ENCODE data around the gene NANOS3.

NANOS3 gene

DNA sequence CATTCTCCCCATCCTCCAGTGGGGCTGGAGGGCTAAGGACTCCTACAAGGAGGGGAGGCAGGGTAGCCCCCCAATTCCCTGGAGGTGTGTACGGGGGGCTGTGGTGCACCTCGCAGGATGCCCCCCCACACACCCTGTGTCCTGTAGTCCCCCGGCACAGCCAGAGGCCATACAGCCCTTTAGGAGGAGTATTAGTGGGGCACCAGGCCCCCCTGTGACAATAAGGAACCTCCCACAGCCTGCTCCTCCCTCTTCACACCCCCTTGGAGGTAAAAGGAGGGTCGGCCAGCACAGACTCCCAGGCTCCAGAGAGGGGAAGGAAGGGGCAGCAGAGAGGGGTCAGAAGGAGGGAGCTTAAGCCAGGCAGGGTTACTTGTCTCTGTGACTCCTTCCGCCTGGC, at the start of gene NANOS3:
TSS of gene NANOS3 (plus strand) at position 301 of the 400 bp plus-strand sequence. CDS start 115 bp downstream, outside the sequence.
- no peak for DNase-seq (ENCODE audit: low read depth in 2 of 2, low spot score in 1 of 2)

DNA sequence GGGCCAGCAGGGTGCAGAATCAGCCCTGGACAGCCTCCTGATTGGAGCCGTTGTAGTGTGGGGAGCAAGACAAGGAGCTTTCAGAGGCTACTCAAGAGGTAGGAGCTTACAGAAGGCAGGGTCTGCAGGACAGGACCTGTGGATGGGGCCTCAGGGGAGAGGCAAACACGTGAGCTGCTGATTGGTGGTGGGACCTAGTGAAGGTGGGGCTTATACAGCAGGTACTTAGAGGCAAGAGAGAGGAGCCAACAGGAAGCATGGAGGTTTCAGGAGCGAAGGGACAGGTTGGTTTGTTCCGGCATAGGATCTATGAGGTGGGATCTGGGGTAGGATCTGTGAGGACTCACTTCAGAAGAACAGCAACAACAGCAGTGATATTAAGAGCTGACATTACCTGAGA, 49.3 kb upstream of the NANOS3 start:
- DNase-seq (ENCODE audit: low read depth in 2 of 2, low spot score in 1 of 2): no peak

DNA sequence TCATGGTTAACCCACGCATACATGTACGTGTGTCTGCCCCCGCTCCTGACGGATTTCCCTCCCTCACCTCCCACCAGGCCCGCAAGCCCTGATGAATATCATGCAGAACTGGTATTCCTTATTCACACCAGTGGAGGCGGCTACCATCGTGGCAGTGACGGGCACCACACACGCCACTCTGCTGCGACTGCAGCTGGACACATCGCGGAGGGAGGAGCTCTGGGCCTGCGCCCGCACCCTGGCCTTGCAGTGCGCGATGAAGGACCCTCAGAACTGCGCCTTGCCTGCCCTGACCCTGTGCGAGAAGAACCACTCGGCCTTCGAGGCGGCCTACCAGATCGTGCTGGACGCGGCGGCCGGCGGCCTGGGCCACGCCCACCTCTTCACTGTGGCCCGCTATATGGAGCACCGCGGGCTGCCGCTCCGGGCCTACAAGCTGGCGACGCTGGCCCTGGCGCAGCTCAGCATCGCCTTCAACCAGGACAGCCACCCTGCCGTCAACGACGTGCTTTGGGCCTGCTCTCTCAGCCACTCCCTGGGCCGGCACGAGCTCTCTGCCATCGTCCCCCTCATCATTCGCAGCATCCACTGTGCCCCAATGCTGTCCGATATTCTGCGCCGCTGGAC, 46.7 kb upstream of the NANOS3 start:
- no peak for DNase-seq (ENCODE audit: low read depth in 2 of 2, low spot score in 1 of 2)

DNA sequence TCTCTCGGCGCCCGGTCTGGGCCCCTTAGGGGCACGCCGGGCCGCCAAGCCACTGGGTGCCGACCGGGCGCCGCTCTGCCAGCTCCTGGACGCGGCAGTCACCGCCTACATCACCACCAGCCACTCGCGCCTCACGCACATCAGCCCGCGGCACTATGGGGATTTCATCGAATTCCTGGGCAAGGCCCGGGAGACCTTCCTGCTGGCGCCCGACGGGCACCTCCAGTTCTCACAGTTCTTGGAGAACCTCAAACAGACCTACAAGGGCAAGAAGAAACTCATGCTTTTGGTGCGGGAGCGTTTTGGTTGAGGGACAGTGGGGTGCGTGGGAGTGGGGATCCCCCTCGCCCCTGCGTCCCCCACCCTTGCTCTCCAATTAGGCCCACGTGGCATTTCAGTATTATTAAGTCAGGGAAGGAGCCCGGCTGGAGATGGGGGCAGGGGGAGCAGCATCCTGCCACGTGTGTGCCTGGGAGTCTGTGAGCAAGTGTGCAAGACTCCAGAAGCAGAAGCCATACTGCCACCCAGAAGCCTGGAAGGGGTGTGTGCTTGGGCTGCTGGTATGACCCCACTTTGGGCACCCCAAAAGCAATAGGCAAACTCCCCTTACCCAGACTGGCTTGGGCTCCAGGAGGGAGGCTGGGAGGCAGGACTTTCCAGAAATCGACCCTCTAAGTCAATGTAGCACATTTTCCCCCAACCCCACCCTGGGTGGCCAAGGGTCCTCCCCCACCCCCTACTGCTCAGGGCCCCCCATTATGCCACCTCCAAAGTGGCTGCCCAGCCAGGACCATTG, 46.0 kb upstream of the NANOS3 start:
- DNase-seq (ENCODE audit: low read depth in 2 of 2, low spot score in 1 of 2): no peak

DNA sequence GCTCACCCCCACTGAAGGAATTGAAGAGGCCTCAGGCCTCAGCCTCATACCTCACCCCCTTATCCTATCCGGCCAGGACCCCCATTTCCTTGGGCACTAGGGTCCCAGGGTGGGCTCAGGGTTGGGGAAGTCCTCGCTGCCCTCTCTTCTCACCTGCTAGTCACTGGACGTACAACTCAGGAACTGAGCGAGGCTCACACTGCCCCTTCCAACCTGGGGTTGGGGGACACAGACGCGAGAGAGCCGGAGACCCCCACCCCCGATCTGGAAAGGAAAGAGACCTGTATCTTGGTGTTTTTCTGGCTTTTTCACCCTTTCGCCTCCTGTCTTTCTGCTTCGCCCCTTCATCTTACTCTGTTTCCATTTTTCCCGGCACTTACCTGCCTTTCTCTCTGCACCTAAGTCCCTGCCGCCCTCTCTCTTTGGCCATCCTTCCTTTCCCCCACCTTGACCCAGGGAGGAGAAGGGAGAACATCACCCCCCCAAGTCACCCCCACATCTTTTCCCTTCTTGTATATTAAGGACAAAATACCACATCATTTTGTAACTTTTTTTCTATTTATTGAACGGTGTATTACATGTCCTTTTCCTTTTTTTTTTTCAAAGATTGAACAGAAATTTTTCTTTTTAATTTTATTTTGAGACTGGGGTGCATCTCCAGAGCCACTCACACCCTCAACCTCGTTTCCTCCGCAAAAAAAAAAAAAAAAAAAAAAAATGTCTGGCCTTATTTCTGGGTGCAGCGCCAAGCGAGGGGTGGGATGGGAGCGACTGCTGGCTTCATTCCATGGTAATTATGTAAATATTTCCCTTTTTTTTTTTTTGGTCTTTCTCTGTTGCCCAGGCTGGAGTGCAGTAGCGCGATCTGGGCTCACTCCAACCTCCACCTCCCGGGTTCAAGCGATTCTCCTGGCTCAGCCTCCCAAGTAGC, 45.1 kb upstream of the NANOS3 start:
- DNase-seq (ENCODE audit: low read depth in 2 of 2, low spot score in 1 of 2): no peak

DNA sequence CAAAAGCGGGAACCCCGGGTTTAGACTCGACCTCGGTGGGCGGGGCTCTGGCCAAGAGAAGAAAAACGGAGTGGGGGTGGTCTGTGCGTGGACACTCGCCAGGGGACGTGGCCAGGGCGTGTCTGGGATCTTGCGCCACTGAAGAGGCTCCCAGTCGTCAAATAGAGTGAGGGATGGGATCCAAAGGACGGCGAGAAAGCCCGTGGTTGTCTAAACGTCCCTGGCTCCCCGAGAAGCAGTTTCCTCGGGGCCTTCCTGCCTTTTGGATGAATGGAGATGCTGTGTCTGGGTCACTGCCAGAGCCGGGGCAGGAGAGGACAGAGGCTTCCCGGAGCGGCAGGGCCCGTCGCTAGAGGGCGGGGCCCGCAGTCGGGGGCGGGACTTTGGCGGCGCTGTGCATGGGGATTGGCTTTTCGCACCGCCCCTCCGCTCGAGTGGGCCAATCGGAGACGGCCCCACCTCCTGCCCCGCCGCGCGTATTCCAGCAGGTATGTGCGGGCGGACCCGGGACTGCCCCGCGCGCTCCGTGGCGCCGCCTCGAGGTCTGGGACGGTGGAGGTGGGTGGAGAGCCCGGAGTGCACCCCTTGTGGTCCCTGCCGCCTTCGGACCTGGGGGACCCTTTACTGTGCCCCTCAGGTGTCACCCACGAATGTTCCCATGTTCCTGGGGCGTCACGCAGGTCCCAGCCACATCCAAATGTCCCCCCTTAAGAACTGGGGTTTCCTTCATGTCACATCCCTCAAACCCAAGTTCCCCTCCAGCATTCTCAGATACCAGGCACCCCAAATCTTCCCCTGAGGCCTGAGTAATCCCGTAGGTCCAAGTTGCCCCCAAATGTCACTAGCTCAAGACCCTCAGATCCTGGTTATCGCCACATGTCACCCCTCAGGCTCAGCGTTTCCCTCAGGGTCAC, 43.3 kb upstream of the NANOS3 start:
- DNase-seq (ENCODE audit: low read depth in 2 of 2, low spot score in 1 of 2): peak; percentile 76 to 83

DNA sequence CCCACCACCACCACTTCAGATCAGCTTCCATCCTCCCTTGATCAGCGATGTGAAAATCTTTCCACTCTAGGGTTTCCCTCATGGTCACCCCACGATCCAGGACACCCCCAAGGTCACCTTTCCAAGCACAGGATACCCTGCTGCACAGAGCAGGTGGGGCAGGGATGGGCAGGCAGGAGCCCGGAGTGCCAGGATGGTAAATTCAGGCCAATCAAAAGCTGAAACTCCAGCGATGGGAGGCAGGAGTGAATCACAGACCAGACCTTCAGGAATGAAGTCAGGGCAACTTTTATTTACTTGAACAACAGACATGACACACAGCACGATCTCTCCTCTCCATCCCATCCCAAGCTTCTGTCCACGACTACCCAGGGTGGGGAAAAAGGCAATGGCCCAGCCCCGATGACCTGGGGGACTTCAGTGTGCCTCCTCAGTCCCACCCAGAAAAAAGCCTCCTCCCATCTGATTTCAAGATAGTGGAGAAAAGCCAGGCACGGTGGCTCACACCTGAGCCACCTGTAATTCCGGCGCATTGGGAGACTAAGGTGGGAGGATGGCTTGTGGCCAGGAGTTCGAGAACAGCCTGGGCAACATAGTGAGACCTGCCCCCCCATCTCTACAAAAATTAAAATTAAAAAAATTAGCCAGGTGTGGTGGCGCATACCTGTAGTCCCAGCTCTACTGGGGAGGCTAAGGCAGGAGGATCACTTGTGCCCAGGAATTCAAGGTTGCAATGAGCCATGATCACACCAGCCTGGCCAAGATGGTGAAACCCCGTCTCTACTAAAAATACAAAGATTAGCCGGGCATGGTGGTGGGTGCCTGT, 42.5 kb upstream of the NANOS3 start:
- DNase-seq (ENCODE audit: low read depth in 2 of 2, low spot score in 1 of 2): no peak

DNA sequence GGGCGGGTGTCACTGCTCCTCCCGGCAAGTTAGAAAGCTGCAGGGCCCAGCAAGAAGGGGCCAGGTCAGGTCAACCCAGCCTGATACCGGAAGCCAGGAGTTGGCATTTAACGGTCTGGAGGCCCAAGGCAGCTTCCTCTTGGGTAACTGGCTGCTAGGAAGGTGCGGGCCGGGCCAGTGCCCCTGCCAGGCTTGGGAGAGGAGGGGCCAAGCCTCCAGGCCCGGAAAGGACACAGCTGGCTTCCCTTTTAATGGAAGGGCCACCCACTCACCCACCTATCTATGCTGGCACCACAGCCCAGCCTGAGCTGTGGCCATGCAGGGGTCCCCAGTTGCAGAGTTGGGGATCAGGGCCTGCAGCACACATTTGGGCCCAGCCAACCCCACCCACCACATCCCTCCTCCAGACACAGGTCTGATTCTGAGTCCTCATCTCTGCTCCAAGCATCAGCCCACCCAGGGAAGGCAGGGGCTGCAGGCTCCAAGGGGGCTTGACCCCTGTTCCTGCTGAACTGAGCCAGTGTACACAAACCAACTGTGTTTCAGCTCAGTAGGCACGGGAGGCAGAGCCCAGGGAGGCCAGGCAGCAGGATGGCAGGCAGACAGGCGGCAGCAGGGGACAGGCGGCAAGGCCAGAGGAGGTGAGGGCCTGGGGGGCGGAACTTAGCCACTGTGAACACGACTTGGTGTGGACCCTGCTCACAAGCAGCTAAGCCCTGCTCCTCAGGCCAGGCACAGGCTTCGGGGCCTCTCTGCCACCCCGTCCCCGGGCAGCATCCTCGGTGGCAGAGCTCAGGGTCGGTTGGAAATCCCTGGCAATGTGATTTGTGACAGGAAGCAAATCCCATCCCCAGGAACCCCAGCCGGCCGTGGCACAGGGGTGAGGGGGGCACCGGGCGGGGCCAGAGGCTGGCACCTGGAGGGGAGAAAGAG, 40.9 kb upstream of the NANOS3 start:
- no peak for DNase-seq (ENCODE audit: low read depth in 2 of 2, low spot score in 1 of 2)

DNA sequence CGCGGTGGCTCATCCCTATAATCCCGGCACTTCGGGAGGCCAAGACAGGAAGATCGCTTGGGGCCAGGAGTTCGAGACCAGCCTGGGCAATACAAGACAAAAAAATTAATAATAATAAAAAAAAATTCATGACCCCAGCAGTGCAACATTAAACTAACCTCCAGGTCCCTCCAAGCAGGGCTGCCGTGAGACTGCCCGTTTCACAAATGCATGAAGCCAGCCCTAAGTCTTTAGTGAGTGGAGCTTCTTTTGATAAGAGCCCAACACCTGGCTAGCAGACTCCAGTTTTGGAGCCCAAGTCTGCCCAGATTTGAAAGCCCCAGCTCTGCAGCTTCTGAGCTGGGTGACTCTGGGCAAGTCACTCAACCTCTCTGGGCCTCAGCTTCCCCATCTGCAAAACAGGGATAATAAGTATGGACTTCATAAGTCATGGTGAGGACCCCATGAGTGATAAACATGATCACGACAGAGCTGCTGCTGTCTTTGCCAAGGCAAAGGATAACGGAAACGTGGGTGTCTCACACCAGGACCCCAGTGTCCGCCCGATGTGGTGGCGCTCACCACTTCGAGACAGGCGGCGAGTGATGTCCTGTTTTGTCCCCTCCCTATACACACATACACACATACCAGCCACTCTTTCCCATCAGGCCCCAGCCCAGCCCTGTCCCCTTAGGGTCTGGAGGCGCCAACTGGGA, 38.4 kb upstream of the NANOS3 start:
- no peak for DNase-seq (ENCODE audit: low read depth in 2 of 2, low spot score in 1 of 2)

DNA sequence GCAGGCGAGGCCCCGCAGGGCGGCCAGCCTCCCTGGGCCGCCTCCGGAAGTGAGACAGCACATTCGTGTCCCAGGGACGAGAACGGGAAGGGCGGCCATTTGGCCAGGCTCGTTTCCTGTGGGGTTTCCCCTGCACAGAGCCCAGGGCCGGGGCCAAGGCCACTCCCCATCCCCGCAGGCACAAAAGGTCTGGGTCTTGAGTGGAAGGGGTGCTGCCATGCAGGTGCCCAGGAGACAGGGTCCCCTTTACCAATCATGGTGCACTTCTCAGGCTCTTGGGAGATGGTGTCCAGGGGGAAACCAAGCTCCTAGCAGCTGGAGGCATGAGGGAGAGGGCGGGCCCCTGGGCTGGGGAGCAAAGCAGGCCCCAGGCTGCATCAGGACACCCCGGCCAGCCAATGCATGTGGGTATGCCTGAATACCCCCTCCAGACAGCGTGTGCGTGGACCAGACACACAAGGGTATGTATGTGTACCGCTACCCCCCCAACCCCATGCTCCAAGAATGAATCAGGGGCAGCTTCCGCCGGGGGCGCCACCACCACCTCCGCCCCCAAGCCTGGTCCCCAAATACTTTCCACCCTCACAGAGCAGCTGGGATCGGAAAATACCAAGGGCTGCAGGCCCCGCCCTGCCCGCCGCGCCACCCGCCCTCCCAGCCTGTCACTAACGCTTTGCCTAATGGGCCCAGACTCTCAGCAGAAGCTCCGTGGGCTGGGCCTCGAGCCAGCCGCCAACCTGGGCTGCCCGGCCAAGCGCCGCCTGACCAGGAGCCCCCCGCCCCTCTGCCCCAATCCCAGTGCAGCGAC, 37.6 kb upstream of the NANOS3 start:
- peak in 1 of 2 donors; percentile 76 for DNase-seq (ENCODE audit: low read depth in 2 of 2, low spot score in 1 of 2)

DNA sequence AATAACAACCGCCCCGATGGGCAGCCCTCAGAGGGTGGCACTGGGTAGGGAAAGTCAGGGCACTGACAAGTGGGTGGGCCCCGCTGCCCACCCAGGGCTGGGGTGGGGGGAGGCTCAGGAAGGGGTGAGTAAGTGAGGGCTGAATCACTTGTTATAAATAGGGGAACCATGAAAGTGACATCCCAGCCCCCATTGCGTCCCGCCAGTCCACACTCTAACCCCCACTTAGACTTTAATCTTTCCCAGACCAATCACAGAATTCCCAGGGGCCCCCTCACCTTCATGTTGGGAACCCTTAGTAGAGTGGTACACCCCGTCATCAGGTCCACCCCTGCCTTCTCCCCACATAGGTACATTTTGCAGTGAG, 37.0 kb upstream of the NANOS3 start:
- no peak for DNase-seq (ENCODE audit: low read depth in 2 of 2, low spot score in 1 of 2)

DNA sequence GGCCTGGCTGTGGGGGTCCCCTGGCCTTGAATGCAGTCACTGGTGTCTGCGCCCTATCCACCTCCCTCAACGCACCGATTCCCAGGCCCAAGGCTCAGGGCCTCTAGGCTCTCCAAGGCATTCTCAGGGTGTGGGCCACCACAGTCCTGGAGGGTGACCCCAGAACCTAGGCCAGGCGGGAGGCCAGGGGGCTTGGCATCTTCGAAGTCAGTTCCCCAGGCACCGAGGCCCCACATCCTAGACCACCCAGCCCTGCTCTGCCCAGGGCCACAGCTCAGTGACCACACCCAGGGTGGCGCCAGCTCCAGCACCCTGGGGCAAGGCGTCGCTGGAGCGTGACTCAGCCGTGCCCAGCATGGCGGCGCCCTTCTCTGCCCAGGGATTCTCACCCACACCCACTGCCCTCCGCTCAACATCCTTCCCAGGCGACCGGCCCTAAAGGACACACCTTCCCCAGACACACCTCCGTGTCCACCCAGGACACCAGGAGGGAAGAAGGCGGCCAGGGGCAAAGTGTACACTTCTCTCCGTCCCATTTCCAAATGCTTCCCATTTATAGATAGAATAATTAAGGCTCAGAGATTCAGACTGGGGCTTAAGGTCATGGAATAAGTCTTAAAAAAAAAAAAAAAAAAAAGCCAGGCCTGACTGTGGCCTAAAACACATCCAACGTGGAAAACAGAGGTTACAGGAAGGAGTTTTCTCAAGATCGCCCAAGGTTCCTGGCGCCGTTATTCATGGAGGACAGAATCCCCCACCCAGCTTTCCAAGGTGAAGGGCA, 36.4 kb upstream of the NANOS3 start:
- DNase-seq (ENCODE audit: low read depth in 2 of 2, low spot score in 1 of 2): no peak

DNA sequence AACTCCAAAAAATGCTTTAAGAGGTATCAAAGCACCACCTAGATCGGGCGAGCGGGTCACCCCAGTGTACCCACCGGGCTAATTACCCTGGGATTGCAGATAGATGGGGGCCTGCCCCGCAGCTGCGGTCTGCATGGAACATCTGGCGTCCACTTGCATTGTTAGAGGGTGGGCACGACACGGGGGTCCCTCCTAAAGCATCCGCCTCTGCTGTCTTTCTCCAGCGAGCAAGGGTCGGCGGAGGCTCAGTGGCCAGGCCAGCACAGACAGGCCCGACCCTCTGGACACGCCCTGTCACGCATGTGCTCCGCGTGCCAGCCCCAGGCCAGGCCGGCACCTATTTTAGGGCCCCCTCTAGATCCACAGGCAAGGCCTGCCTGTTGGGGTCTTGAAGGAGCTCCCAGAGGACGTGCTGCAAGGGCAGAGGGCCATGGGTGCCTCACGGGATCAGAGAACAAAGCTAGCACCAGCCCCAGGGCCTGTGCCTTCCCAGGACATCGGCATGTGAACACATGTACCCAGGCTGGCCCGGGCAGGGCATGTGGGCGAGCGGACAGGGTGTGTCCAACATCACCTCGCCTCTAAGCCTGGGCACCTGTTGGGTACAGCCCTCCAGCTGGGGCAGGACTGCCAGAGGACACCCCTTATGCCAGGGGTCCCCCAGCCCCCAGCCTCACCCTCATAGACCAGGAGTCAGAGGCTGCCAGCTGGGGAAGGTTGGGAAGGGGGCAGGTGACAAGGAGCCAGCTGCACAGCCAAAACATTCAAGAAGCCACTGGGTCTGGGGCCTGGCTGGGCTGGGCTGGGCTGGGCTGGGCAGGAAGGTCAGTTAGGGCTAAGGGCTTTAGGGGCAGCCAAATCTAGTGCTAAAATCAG, 35.6 kb upstream of the NANOS3 start:
- DNase-seq (ENCODE audit: low read depth in 2 of 2, low spot score in 1 of 2): no peak

DNA sequence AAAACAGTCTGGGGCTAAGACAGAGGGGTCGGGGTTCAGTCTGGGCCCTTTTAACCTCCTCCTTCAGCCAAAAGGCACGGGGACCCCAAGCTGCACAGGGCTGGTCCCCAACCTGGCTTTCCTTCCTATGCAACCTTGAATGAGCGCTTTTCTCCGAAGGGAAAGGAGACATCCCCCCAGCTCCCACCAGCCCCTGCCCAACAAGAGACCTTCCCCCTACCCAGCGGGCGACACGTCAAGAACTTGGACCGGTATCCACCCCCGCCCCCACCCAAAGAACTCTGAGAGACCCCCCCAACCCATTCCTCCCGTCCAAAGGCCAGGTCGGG, 35.0 kb upstream of the NANOS3 start:
- no peak for DNase-seq (ENCODE audit: low read depth in 2 of 2, low spot score in 1 of 2)

DNA sequence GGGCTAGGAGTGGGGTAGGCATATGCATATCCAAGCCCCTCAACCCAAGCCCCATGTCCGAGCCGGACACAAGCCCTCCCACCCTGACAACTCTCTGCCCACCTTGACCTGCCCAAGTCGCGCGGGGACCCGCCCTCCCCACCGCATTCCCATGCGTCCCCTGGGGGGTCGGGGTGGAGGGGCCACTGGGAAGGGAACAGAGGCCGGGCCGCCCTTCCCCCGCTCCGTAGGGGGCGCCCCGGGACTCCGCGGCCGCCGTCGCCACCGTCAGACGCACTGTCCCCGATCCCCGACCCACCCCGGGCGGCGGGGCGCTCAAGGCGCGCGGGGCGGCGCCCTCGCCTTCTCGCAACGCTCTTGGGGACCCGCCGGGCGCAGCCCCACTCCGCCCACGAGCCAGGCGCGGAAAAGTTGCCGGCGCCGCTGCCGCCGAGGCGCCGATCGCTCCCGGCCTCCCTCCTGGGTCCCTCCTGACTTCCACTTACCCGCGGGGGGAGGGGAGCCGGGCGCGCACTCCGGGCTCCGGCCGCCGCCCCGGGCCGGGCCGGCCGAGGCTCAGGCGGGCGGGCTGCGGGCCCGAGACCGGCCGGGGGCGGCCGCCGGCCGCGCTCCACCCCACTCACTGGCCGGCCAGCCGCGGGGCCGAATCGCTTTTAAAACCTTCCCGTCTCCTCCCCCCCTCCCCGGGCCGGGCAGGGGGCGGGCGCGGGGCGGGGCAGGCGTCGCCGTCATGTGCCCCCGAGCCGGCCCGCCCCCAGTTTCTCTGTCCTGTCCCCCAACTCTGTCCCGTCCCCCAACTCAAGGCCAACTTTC, 34.4 kb upstream of the NANOS3 start:
- no peak for DNase-seq (ENCODE audit: low read depth in 2 of 2, low spot score in 1 of 2)
